ENCODE measurements around the gene NPAS2. TPM values are rescaled to one million over a fixed set of nuclear protein-coding genes. Genes with fewer than 3 reads are reported as not detected.

The NPAS2 gene
- total RNA-seq, 2 donors from 2014 or later: 1.1 to 1.6 TPM

DNA sequence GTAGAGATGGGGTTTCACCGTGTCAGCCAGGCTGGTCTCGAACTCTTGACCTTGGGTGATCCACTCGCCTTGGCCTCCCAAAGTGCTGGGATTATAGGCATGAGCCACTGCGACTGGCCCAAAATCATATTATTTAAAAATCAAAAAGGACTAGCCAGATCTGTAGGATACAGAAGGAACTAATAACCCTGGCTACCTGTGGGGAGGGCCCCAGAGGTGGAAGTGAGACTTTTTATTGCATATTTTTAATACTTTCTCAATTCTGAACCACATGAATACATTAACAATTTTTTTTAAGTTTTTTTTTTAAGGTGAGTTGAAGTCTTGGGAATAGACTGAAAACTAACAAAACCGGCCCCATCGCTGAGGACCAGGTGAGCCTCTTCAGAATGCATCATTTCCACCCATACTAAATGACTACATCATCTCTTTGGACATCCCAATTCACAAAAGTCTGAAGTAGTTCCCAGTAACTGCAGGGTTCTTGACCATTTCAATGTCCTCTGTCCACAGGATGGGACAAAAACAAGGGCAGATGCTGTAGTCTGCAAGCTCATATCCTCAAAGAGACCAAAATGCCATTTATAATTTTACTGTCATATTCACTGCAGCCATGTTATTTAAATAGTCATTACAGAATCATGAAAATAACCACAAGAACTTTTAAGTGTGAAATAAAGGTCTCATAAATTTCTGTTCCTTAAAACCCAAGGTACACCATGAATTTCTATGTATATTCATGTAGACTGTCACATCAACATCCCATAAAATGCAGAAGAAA, 203.6 kb downstream of the NPAS2 start:
- Histone ChIP-seq H3K4me1 (ENCODE audit: control insufficient read depth, insufficient read depth, low read length) (no peaks in the 10 kb centered on the region), H3K9ac (ENCODE audit: extremely low read depth, low read length, poor library complexity, severe bottlenecking) (no peak overlapping the region), H3K27ac (ENCODE audit: low read depth, low read length) (no peak overlapping the region), H3K4me3 (ENCODE audit: low read length) (no peak overlapping the region), H3K27me3 (ENCODE audit: control insufficient read depth, insufficient read depth, low read length, poor library complexity, severe bottlenecking) (no peaks in the 10 kb centered on the region), H3K9me3 (ENCODE audit: control insufficient read depth, low read length) (no peaks in the 10 kb centered on the region), H3K36me3 (ENCODE audit: control insufficient read depth, insufficient read depth, low read length) (peaks cover 26% of the 10 kb centered on the region)
- H3K4me3 Mint-ChIP-seq: no peak overlapping the region
- no peaks in the 10 kb centered on the region for H3K9me3 Mint-ChIP-seq
- H3K27me3 Mint-ChIP-seq (ENCODE audit: insufficient read depth): no peaks in the 10 kb centered on the region
- DNase-seq: no peak
- no peak overlapping the region for H3K27ac Mint-ChIP-seq
- 92 to 95% methylated on average over 4 to 6 of the region's 6 CpGs for WGBS, 2 experiments (ENCODE audit: insufficient coverage in 1 of 2, insufficient read length in 1 of 2)
- TF ChIP-seq, protein P1, sequence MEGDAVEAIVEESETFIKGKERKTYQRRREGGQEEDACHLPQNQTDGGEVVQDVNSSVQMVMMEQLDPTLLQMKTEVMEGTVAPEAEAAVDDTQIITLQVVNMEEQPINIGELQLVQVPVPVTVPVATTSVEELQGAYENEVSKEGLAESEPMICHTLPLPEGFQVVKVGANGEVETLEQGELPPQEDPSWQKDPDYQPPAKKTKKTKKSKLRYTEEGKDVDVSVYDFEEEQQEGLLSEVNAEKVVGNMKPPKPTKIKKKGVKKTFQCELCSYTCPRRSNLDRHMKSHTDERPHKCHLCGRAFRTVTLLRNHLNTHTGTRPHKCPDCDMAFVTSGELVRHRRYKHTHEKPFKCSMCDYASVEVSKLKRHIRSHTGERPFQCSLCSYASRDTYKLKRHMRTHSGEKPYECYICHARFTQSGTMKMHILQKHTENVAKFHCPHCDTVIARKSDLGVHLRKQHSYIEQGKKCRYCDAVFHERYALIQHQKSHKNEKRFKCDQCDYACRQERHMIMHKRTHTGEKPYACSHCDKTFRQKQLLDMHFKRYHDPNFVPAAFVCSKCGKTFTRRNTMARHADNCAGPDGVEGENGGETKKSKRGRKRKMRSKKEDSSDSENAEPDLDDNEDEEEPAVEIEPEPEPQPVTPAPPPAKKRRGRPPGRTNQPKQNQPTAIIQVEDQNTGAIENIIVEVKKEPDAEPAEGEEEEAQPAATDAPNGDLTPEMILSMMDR (conservative IDR thresholded peaks at IDR 0.05): no peak
- H3K4me1 Mint-ChIP-seq: peaks cover 4% of the 10 kb centered on the region
- peaks cover 44% of the 10 kb centered on the region for H3K36me3 Mint-ChIP-seq (ENCODE audit: low read depth)

DNA sequence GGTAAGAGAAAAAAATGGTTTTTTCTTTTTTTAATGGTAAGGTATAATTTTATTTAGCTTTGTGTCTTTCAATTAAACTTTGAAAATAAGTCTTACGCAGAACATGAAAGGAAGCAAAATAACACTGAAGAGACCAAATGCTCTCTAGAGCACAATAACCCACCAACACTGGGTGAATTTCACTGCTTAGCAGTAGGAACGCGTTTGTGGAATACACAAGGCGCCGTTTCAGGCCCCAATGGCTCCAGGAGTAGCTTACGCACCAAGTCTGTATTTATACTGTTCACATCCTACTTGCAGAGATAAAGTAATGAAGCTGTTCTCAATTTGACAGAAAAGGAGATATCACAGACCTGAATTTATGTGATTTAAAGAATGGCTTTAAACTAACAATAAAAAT, 205.6 kb downstream of the NPAS2 start:
- WGBS, 2 experiments (ENCODE audit: insufficient coverage in 1 of 2, insufficient read length in 1 of 2): 92 to 100% methylated on average over 6 of the region's 6 CpGs
- TF ChIP-seq, protein P1 (conservative IDR thresholded peaks at IDR 0.05): no peak
- no peak overlapping the region for H3K27ac Mint-ChIP-seq

DNA sequence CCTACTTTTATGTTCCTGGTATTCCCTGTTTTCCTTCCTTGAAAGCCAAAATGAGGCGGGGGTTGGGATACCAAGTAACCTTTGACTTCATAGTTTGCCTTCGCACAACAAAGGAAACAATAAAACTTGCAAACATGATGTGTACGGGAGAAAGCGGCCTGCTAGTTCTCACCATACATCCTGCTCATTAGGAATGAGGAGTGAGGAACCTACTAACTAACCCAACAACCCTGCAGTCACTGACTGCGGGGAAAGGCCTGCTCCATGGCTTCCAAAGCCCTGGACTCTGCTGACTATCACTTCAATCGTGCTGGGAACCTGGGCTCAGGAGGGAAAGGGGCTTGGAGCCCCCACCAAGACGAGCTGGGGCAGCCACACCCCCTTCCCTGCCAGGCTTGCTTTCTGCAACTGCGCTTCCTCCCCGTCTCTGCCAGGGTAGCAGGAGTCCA, 206.3 kb downstream of the NPAS2 start:
- H3K9me3 Mint-ChIP-seq: peaks cover 6% of the 10 kb centered on the region
- WGBS, 2 experiments (ENCODE audit: insufficient coverage in 1 of 2, insufficient read length in 1 of 2): 70 to 90% methylated on average over 2 to 9 of the region's 9 CpGs
- TF ChIP-seq, protein P1 (conservative IDR thresholded peaks at IDR 0.05): no peak
- H3K4me3 Mint-ChIP-seq: no peak overlapping the region
- H3K27ac ChIP-seq (ENCODE audit: low read depth, low read length): peak overlapping the region; percentile 53
- peaks cover 4% of the 10 kb centered on the region for H3K4me1 Mint-ChIP-seq
- peak overlapping the region; percentile 65 for H3K27ac Mint-ChIP-seq
- H3K27me3 Mint-ChIP-seq (ENCODE audit: insufficient read depth): no peaks in the 10 kb centered on the region
- no peaks in the 10 kb centered on the region for H3K4me1 ChIP-seq (ENCODE audit: control insufficient read depth, insufficient read depth, low read length)
- no peak overlapping the region for H3K4me3 ChIP-seq (ENCODE audit: low read length)
- H3K9me3 ChIP-seq (ENCODE audit: control insufficient read depth, low read length): no peaks in the 10 kb centered on the region
- H3K36me3 Mint-ChIP-seq (ENCODE audit: low read depth): peaks cover 41% of the 10 kb centered on the region
- no peaks in the 10 kb centered on the region for H3K27me3 ChIP-seq (ENCODE audit: control insufficient read depth, insufficient read depth, low read length, poor library complexity, severe bottlenecking)
- H3K9ac ChIP-seq (ENCODE audit: extremely low read depth, low read length, poor library complexity, severe bottlenecking): no peak overlapping the region
- peaks cover 4% of the 10 kb centered on the region for H3K36me3 ChIP-seq (ENCODE audit: control insufficient read depth, insufficient read depth, low read length)
- DNase-seq: no peak

More for the DNA sequence above, 205.6 kb downstream of the NPAS2 start:
- H3K4me3 Mint-ChIP-seq: no peak overlapping the region
- DNase-seq: no peak
- H3K9me3 ChIP-seq (ENCODE audit: control insufficient read depth, low read length): no peaks in the 10 kb centered on the region
- H3K36me3 ChIP-seq (ENCODE audit: control insufficient read depth, insufficient read depth, low read length): peaks cover 12% of the 10 kb centered on the region
- H3K4me1 ChIP-seq (ENCODE audit: control insufficient read depth, insufficient read depth, low read length): no peaks in the 10 kb centered on the region
- no peak overlapping the region for H3K4me3 ChIP-seq (ENCODE audit: low read length)
- peaks cover 4% of the 10 kb centered on the region for H3K4me1 Mint-ChIP-seq
- no peaks in the 10 kb centered on the region for H3K27me3 Mint-ChIP-seq (ENCODE audit: insufficient read depth)
- H3K36me3 Mint-ChIP-seq (ENCODE audit: low read depth): peaks cover 44% of the 10 kb centered on the region
- no peak overlapping the region for H3K9ac ChIP-seq (ENCODE audit: extremely low read depth, low read length, poor library complexity, severe bottlenecking)
- no peak overlapping the region for H3K27ac ChIP-seq (ENCODE audit: low read depth, low read length)
- H3K27me3 ChIP-seq (ENCODE audit: control insufficient read depth, insufficient read depth, low read length, poor library complexity, severe bottlenecking): no peaks in the 10 kb centered on the region
- peaks cover 6% of the 10 kb centered on the region for H3K9me3 Mint-ChIP-seq
